HG03175 (cell line): ENCODE results near the gene MXD3.
"Not testable (repeated sequence)": the region's sequence is repeated elsewhere in the genome, so short reads cannot be mapped to it uniquely, and the experiment has no call there.

Source experiments
- ATAC-seq: cut with Tn5 transposase; IDR thresholded peaks from one replicate; pipeline ENCODE4 v1.9.1; 2021; ENCODE audit warnings: mild to moderate bottlenecking, moderate library complexity; ENCODE audit not compliant: unreplicated experiment

MXD3 gene

GRCh38 chr5:177344891-177345290 lies 33.2 kb upstream of the MXD3 start:
- ATAC-seq = no peak

GRCh38 chr5:177343777-177344176 lies 32.1 kb upstream of the MXD3 start:
- no peak for ATAC-seq

GRCh38 chr5:177343000-177343399 lies 31.3 kb upstream of the MXD3 start:
- not testable (repeated sequence) for ATAC-seq

GRCh38 chr5:177339107-177339638 lies 27.5 kb upstream of the MXD3 start:
- ATAC-seq = no peak

- ATAC-seq = no peak
These were observed 26.8 kb upstream of the MXD3 start for GRCh38 chr5:177338251-177339106.

- no peak for ATAC-seq
These were observed 25.2 kb upstream of the MXD3 start for GRCh38 chr5:177336603-177337494.

- no peak for ATAC-seq
These were observed 24.4 kb upstream of the MXD3 start for GRCh38 chr5:177336112-177336511.

GRCh38 chr5:177335701-177336065 lies 24.0 kb upstream of the MXD3 start:
- ATAC-seq = no peak

GRCh38 chr5:177334781-177335700 lies 23.3 kb upstream of the MXD3 start:
- no peak for ATAC-seq

- no peak for ATAC-seq
These were observed 22.5 kb upstream of the MXD3 start for GRCh38 chr5:177334155-177334551.

- no peak for ATAC-seq
These were observed 21.9 kb upstream of the MXD3 start for GRCh38 chr5:177333420-177334154.

GRCh38 chr5:177332896-177333260 lies 21.2 kb upstream of the MXD3 start:
- no peak for ATAC-seq

- no peak for ATAC-seq
These were observed 20.6 kb upstream of the MXD3 start for GRCh38 chr5:177332031-177332895.

GRCh38 chr5:177330991-177331842 lies 19.5 kb upstream of the MXD3 start:
- no peak for ATAC-seq

GRCh38 chr5:177329883-177330282 lies 18.2 kb upstream of the MXD3 start:
- ATAC-seq = no peak

GRCh38 chr5:177328545-177329231 lies 17.0 kb upstream of the MXD3 start:
- no peak for ATAC-seq
